Tibial nerve (tissue), 4 donors: ENCODE measurements around the gene CARD6.
"Not testable (repeated sequence)": the region's sequence is repeated elsewhere in the genome, so short reads cannot be mapped to it uniquely, and the experiment has no call there.

Experiments
- CTCF ChIP-seq, 5 experiments: fragments of 200-600 bp in 3 of 5; fragments of 450-650 bp in 2 of 5; sonication (generic) in 3 of 5; IDR thresholded peaks; one replicate each; pipeline ENCODE4 v1.5.1; 2016 to 2019; ENCODE audit warnings: antibody characterized with exemption in 5 of 5, mild to moderate bottlenecking in 3 of 5, moderate library complexity in 2 of 5
- EP300 ChIP-seq, 2 donors: sonication (generic); formaldehyde crosslinking; IDR thresholded peaks; one replicate each; pipeline ENCODE4 v1.6.1; 2017; ENCODE audit warnings: antibody characterized with exemption in 2 of 2, mild to moderate bottlenecking in 1 of 2
- POLR2A ChIP-seq, 2 donors: fragments of 450-650 bp; IDR thresholded peaks; one replicate each; pipeline ENCODE4 v1.6.1; 2017; ENCODE audit warnings: antibody characterized with exemption in 2 of 2, mild to moderate bottlenecking in 2 of 2, moderate library complexity in 2 of 2

GRCh38 chr5:40865004-40865403 lies 23.8 kb downstream of the CARD6 start:
- TF ChIP-seq CTCF, EP300, POLR2A (IDR thresholded peaks at IDR 0.05): not testable (repeated sequence)
